ENCODE measurements around the gene MYZAP. TPM values are rescaled to one million over a fixed set of nuclear protein-coding genes. Genes with fewer than 3 reads are reported as not detected.

MYZAP gene
- total RNA-seq, 1 experiment from 2014 or later: 0.63 TPM

GRCh38 chr15:57726411-57726810, 134.7 kb downstream of the MYZAP start:
- H3K79me2 ChIP-seq (ENCODE audit: insufficient read depth, low read length): no peaks in the 10 kb centered on the region
- peaks cover 0 to 1% of the 10 kb centered on the region in 2 experiments; a peak in 2 of 4 replicates for H3K4me1 Mint-ChIP-seq

More at GRCh38 chr15:57726411-57726810, 134.7 kb downstream of the MYZAP start:
- WGBS (ENCODE audit: extremely low coverage, insufficient read length, low lambda C conversion rate): no CpG with 5 or more reads among the region's 3 CpGs
- Histone ChIP-seq H3K56ac (ENCODE audit: insufficient read length, low read depth, low read length) (no peak overlapping the region), H2BK20ac (ENCODE audit: low read depth, low read length, poor library complexity, severe bottlenecking) (no peak overlapping the region), H2AFZ (ENCODE audit: low read length) (no peak overlapping the region), H2BK5ac (ENCODE audit: insufficient read length, low read length) (no peak overlapping the region), H2BK120ac (ENCODE audit: low read depth, low read length, poor library complexity, severe bottlenecking) (no peak overlapping the region), H3K23me2 (ENCODE audit: insufficient read length, low read depth, low read length, poor library complexity, severe bottlenecking) (no peaks in the 10 kb centered on the region), H4K8ac (replicated peaks; ENCODE audit: insufficient read length, low read depth, low read length) (no peak overlapping the region), H3K9ac (ENCODE audit: extremely low read depth, insufficient read length, low read length) (no peak overlapping the region), H2BK12ac (ENCODE audit: insufficient read length, low read depth, low read length) (no peak overlapping the region), H4K5ac (ENCODE audit: insufficient read length, low read depth, low read length) (no peak overlapping the region), H3K79me1 (ENCODE audit: insufficient read depth, low read depth, low read length, poor library complexity, severe bottlenecking) (no peaks in the 10 kb centered on the region), H3K4me1 (ENCODE audit: insufficient read depth, low read length) (no peaks in the 10 kb centered on the region), H2BK15ac (ENCODE audit: low read depth, low read length) (no peak overlapping the region), H3K9me3 (ENCODE audit: control insufficient read depth, low read depth, low read length) (no peaks in the 10 kb centered on the region), H3K4ac (ENCODE audit: low read depth, low read length) (no peak overlapping the region), H2AK5ac (ENCODE audit: insufficient read length, low read length) (no peak overlapping the region), H3K4me2 (ENCODE audit: insufficient read depth, insufficient read length, low read length) (no peak overlapping the region), H4K91ac (ENCODE audit: insufficient read length, low read depth, low read length) (no peak overlapping the region), H3K14ac (ENCODE audit: insufficient read depth, low read length) (no peak overlapping the region), H3T11ph (ENCODE audit: low read length) (no peak overlapping the region), H3K18ac (ENCODE audit: insufficient read length, low read depth, low read length) (no peak overlapping the region), H3K27me3 (ENCODE audit: insufficient read depth, low read length) (no peaks in the 10 kb centered on the region), H3K23ac (ENCODE audit: insufficient read length, low read depth, low read length) (no peak overlapping the region), H4K20me1 (ENCODE audit: control insufficient read depth, insufficient read depth, insufficient read length) (no peaks in the 10 kb centered on the region), H3K27ac (ENCODE audit: insufficient read length, low read depth, low read length) (no peak overlapping the region)
- TF ChIP-seq, protein P1, sequence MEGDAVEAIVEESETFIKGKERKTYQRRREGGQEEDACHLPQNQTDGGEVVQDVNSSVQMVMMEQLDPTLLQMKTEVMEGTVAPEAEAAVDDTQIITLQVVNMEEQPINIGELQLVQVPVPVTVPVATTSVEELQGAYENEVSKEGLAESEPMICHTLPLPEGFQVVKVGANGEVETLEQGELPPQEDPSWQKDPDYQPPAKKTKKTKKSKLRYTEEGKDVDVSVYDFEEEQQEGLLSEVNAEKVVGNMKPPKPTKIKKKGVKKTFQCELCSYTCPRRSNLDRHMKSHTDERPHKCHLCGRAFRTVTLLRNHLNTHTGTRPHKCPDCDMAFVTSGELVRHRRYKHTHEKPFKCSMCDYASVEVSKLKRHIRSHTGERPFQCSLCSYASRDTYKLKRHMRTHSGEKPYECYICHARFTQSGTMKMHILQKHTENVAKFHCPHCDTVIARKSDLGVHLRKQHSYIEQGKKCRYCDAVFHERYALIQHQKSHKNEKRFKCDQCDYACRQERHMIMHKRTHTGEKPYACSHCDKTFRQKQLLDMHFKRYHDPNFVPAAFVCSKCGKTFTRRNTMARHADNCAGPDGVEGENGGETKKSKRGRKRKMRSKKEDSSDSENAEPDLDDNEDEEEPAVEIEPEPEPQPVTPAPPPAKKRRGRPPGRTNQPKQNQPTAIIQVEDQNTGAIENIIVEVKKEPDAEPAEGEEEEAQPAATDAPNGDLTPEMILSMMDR (conservative IDR thresholded peaks at IDR 0.05): no peak
- Mint-ChIP-seq H3K27ac (no peak overlapping the region), H3K9me3 (peaks cover 0 to 8% of the 10 kb centered on the region in 2 experiments; a peak in 4 of 5 replicates), H3K27me3 (ENCODE audit: low read depth) (no peaks in the 10 kb centered on the region), H3K4me3 (no peak overlapping the region), H3K36me3 (ENCODE audit: insufficient read depth in 1 of 3, low read depth in 3 of 3) (peaks cover 0 to 4% (median 0%) of the 10 kb centered on the region in 3 experiments; a peak in 1 of 7 replicates)
- no peak for DNase-seq
